K562 (cell line): ENCODE data around the gene CMBL. TPM values are rescaled to one million over a fixed set of nuclear protein-coding genes. Genes with fewer than 3 reads are reported as not detected.

ENCODE experiments used
- BMI1 ChIP-seq: fragments of 150-350 bp; IDR thresholded peaks from 2 replicates; pipeline ENCODE4 v1.6.1; 2014; ENCODE audit warnings: low read length
- BRD4 ChIP-seq: fragments of 200-600 bp; sonication (generic); IDR thresholded peaks from 2 replicates; pipeline ENCODE4 v1.6.1; 2017; ENCODE audit warnings: inconsistent platforms
- CEBPZ ChIP-seq: fragments of 150-350 bp; IDR thresholded peaks from 2 replicates; pipeline ENCODE4 v1.6.1; 2014; ENCODE audit warnings: low read depth, mild to moderate bottlenecking, low read length, borderline replicate concordance
- CHCHD3 ChIP-seq: fragments of 250-450 bp; sonication (Bioruptor Pico); IDR thresholded peaks from 2 replicates; pipeline ENCODE4 v2.1.2; 2022; ENCODE audit warnings: mild to moderate bottlenecking
- CHD4 ChIP-seq: fragments of 200-600 bp; sonication (generic); IDR thresholded peaks from 3 replicates; pipeline ENCODE4 v1.6.1; 2012; ENCODE audit warnings: low read depth, mild to moderate bottlenecking, mixed read lengths, low read length, inconsistent platforms; ENCODE audit not compliant: insufficient read depth, insufficient replicate concordance, poor library complexity, severe bottlenecking
- GATAD2A ChIP-seq: fragments of 450-650 bp; IDR thresholded peaks from 2 replicates; pipeline ENCODE4 v1.6.1; 2017
- HSF4 ChIP-seq: fragments of 250-450 bp; sonication (Bioruptor Pico); IDR thresholded peaks from 2 replicates; pipeline ENCODE4 v2.1.2; 2022; ENCODE audit warnings: mild to moderate bottlenecking, moderate library complexity, borderline replicate concordance
- PCBP2 ChIP-seq: fragments of 200-400 bp; formaldehyde crosslinking; IDR thresholded peaks from 2 replicates; pipeline ENCODE4 v1.6.1; 2018; ENCODE audit warnings: low read length, low read depth, mild to moderate bottlenecking, moderate library complexity; ENCODE audit not compliant: poor library complexity, severe bottlenecking
- PYGO2 ChIP-seq: fragments of 450-650 bp; IDR thresholded peaks from 2 replicates; pipeline ENCODE4 v1.6.1; 2016; ENCODE audit warnings: mild to moderate bottlenecking, missing genetic modification characterization, moderate library complexity, missing compliant biosample characterization
- RNF2 ChIP-seq: sonication (generic); IDR thresholded peaks from 2 replicates; pipeline ENCODE4 v1.6.1; 2016
- SAFB ChIP-seq: fragments of 200-400 bp; formaldehyde crosslinking; IDR thresholded peaks from 2 replicates; pipeline ENCODE4 v1.6.1; 2017; ENCODE audit warnings: low read depth, low read length, borderline replicate concordance
- TAF15 ChIP-seq: fragments of 200-400 bp; formaldehyde crosslinking; IDR thresholded peaks from 2 replicates; pipeline ENCODE4 v1.6.1; 2017; ENCODE audit warnings: mild to moderate bottlenecking, low read depth, low read length, moderate library complexity
- TCF3 ChIP-seq: sonication (generic); formaldehyde crosslinking; IDR thresholded peaks from 2 replicates; pipeline ENCODE4 v1.4.0; 2020; ENCODE audit warnings: mild to moderate bottlenecking, missing genetic modification reagents
- TGIF2 ChIP-seq: sonication (generic); formaldehyde crosslinking; IDR thresholded peaks from 2 replicates; pipeline ENCODE4 v1.8.1; 2022; ENCODE audit warnings: mild to moderate bottlenecking, missing genetic modification reagents, moderate library complexity
- ZNF133 ChIP-seq: fragments of 250-450 bp; sonication (Bioruptor Pico); IDR thresholded peaks from 2 replicates; pipeline ENCODE4 v1.4.0; 2020; ENCODE audit warnings: mild to moderate bottlenecking
- ZNF174 ChIP-seq: fragments of 250-450 bp; sonication (Bioruptor Pico); IDR thresholded peaks from 2 replicates; pipeline ENCODE4 v1.4.0; 2020; ENCODE audit warnings: mild to moderate bottlenecking
- ZNF274 ChIP-seq: IDR thresholded peaks from 2 replicates; pipeline ENCODE4 v1.6.1; 2011; ENCODE audit warnings: low read depth, mild to moderate bottlenecking, low read length, moderate library complexity, borderline replicate concordance
- ZNF280B ChIP-seq: fragments of 250-450 bp; sonication (Bioruptor Pico); IDR thresholded peaks from 2 replicates; pipeline ENCODE4 v1.5.1; 2021; ENCODE audit warnings: mild to moderate bottlenecking
- ZNF3 ChIP-seq: fragments of 250-450 bp; sonication (Bioruptor Pico); IDR thresholded peaks from 2 replicates; pipeline ENCODE4 v1.5.0; 2021; ENCODE audit warnings: mild to moderate bottlenecking, moderate library complexity
- ZNF449 ChIP-seq: fragments of 250-450 bp; sonication (Bioruptor Pico); IDR thresholded peaks from 2 replicates; pipeline ENCODE4 v1.8.0; 2022; ENCODE audit warnings: moderate library complexity, mild to moderate bottlenecking, inconsistent platforms
- polyA plus RNA-seq, 8 experiments: library from polyadenylated mRNA; depleted of rRNA in 4 of 8; stranded (reverse) in 5 of 8; unstranded in 3 of 8; fragments of >200 nt; fragmentation: Nextera tagmentation in 2 of 8; fragmentation: Illumina TruSeq in 1 of 8; extraction: Ambion mirVana in 2 of 8; extraction: Trizol in 1 of 8; gene quantifications; 2 replicates each; pipeline versions ENCODE4 v1.2.1 to v1.2.3, GENCODE V29; 2011 to 2014; ENCODE audit warnings: inconsistent platforms in 1 of 8, missing spikeins in 1 of 8
- total RNA-seq, 7 experiments: library from RNA; depleted of rRNA in 6 of 7; stranded (reverse); fragments of >200 nt in 6 of 7; fragmentation: Illumina TruSeq in 2 of 7; extraction: Trizol in 2 of 7; gene quantifications; 2 replicates each; pipeline versions ENCODE4 v1.2.1 to v1.2.3, GENCODE V29; 2011 to 2021; ENCODE audit warnings: low replicate concordance in 1 of 7
- TF ChIP-seq, protein P1 (sequence below): sonication (generic); formaldehyde crosslinking; IDR thresholded peaks from 2 replicates; pipeline ENCODE4 v1.8.0; 2022; ENCODE audit warnings: mild to moderate bottlenecking, missing genetic modification reagents, borderline replicate concordance

CMBL gene
- total and polyA plus RNA-seq, 9 of the 15 experiments (the other 6 are each of a cell fraction or from before 2014, with no cell fraction given), result 22.6 to 192 (median 71.1) TPM

- TF ChIP-seq BMI1 (no peak), CHD4 (no peak), ZNF449 (peak; percentile 91), ZNF133 (CRISPR knock-in tag) (peak; percentile 86), GATAD2A (peak; percentile 96; the same call in 1 of the 2 replicates), ZNF174 (peak; percentile 85), TGIF2 (CRISPR knock-in tag) (no peak), BRD4 (peak; percentile 38; the same call in 1 of the 2 replicates), ZNF3 (no peak), SAFB (no peak), CHCHD3 (CRISPR knock-in tag) (no peak), TAF15 (no peak), HSF4 (CRISPR knock-in tag) (peak; percentile 90; the same call in 1 of the 2 replicates), PCBP2 (no peak), ZNF280B (no peak), RNF2 (peak; percentile 71), CEBPZ (no peak), ZNF274 (no peak), TCF3 (CRISPR knock-in tag) (peak; percentile 79), PYGO2 (tag) (peak; percentile 38; the same call in 1 of the 2 replicates)
- TF ChIP-seq, protein P1, sequence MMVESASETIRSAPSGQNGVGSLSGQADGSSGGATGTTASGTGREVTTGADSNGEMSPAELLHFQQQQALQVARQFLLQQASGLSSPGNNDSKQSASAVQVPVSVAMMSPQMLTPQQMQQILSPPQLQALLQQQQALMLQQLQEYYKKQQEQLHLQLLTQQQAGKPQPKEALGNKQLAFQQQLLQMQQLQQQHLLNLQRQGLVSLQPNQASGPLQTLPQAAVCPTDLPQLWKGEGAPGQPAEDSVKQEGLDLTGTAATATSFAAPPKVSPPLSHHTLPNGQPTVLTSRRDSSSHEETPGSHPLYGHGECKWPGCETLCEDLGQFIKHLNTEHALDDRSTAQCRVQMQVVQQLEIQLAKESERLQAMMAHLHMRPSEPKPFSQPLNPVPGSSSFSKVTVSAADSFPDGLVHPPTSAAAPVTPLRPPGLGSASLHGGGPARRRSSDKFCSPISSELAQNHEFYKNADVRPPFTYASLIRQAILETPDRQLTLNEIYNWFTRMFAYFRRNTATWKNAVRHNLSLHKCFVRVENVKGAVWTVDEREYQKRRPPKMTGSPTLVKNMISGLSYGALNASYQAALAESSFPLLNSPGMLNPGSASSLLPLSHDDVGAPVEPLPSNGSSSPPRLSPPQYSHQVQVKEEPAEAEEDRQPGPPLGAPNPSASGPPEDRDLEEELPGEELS, result no peak; the same call in 1 of the 2 replicates
These were observed 4.0 kb downstream of the CMBL start (continued) for GRCh38 chr5:10303699-10304170.
